22Rv1 (cell line): Measurements from ENCODE around the gene LSM7.

Experiments
- H3K27ac ChIP-seq: fragments of 450-650 bp; 2 replicates; pipeline ENCODE4 v1.5.1; 2017
- CTCF ChIP-seq: fragments of 450-650 bp; IDR thresholded peaks from 2 replicates; pipeline ENCODE4 v1.5.1; 2017; ENCODE audit warnings: mild to moderate bottlenecking
- ZFX ChIP-seq: fragments of 450-650 bp; IDR thresholded peaks from 2 replicates; pipeline ENCODE4 v1.6.1; 2017; ENCODE audit warnings: antibody characterized with exemption, borderline replicate concordance

The LSM7 gene

GRCh38 chr19:2358548-2359173, 30.3 kb upstream of the LSM7 start:
- TF ChIP-seq ZFX (no peak), CTCF (no peak)
- H3K27ac ChIP-seq, result no peak overlapping the region

- TF ChIP-seq ZFX (no peak), CTCF (no peak)
- H3K27ac ChIP-seq, result no peak overlapping the region
Observed at GRCh38 chr19:2357279-2358206, 29.2 kb upstream of the LSM7 start.

GRCh38 chr19:2356036-2356646, 27.8 kb upstream of the LSM7 start:
- no peak overlapping the region for H3K27ac ChIP-seq
- no peak for TF ChIP-seq ZFX
- no peak for TF ChIP-seq CTCF

GRCh38 chr19:2355168-2356035, 27.0 kb upstream of the LSM7 start:
- no peak for TF ChIP-seq CTCF
- TF ChIP-seq ZFX, result no peak
- no peak overlapping the region for H3K27ac ChIP-seq

- H3K27ac ChIP-seq, result no peak overlapping the region
- TF ChIP-seq CTCF (no peak), ZFX (no peak)
Observed at GRCh38 chr19:2354670-2355069, 26.3 kb upstream of the LSM7 start.

GRCh38 chr19:2353887-2354592, 25.7 kb upstream of the LSM7 start:
- TF ChIP-seq ZFX, result no peak
- no peak for TF ChIP-seq CTCF
- H3K27ac ChIP-seq, result no peak overlapping the region
